H1 (cell line): ENCODE results near the gene CRY1.

ENCODE experiments used
- BCL11A ChIP-seq, 2 experiments: IDR thresholded peaks; one replicate each; pipeline ENCODE4 v1.6.1; 2011; ENCODE audit warnings: low read depth in 2 of 2, low read length in 2 of 2, mild to moderate bottlenecking in 2 of 2
- CHD2 ChIP-seq: IDR thresholded peaks from 2 replicates; pipeline ENCODE4 v1.6.1; 2012; ENCODE audit warnings: low read length, improper control_type of control experiment
- CTCF ChIP-seq, 3 experiments: IDR thresholded peaks; 1 replicate in 2 of 3; 2 replicates in 1 of 3; pipeline versions ENCODE4 v1.5.1 to v1.6.1; 2011; ENCODE audit warnings: low read length in 3 of 3, mild to moderate bottlenecking in 3 of 3, inconsistent platforms in 2 of 3, low read depth in 1 of 3, moderate library complexity in 1 of 3; ENCODE audit not compliant: insufficient read depth in 1 of 3; ENCODE audit errors: control extremely low read depth in 1 of 3
- EP300 ChIP-seq, 2 experiments: IDR thresholded peaks; 1 replicate in 1 of 2; 2 replicates in 1 of 2; pipeline ENCODE4 v1.6.1; 2011 to 2012; ENCODE audit warnings: low read depth in 2 of 2, low read length in 2 of 2, mild to moderate bottlenecking in 2 of 2, borderline replicate concordance in 1 of 2, inconsistent platforms in 1 of 2, moderate library complexity in 1 of 2
- KDM5A ChIP-seq: fragments of 200-600 bp; IDR thresholded peaks from 2 replicates; pipeline ENCODE4 v1.7.1; 2012; ENCODE audit warnings: mild to moderate bottlenecking, low read length, inconsistent platforms, mixed read lengths
- MAX ChIP-seq: IDR thresholded peaks from 2 replicates; pipeline ENCODE4 v1.6.1; 2012; ENCODE audit warnings: inconsistent platforms
- POLR2A ChIP-seq, 2 experiments: IDR thresholded peaks; 1 replicate in 1 of 2; 2 replicates in 1 of 2; pipeline ENCODE4 v1.6.1; 2011; ENCODE audit warnings: low read depth in 2 of 2, low read length in 2 of 2, mild to moderate bottlenecking in 2 of 2; ENCODE audit errors: control extremely low read depth in 1 of 2
- POLR2AphosphoS5 ChIP-seq: IDR thresholded peaks from 2 replicates; pipeline ENCODE4 v1.6.1; 2011; ENCODE audit warnings: low read depth, low read length
- TAF1 ChIP-seq: IDR thresholded peaks from 2 replicates; pipeline ENCODE4 v1.6.1; 2011; ENCODE audit warnings: mild to moderate bottlenecking, low read depth, low read length

GRCh38 chr12:107035733-107036132 is 57.6 kb downstream of the CRY1 start:
- no peak for TF ChIP-seq CTCF (IDR thresholded peaks at IDR 0.05; ENCODE audit: control extremely low read depth in 1 of 3, insufficient read depth in 1 of 3, low read depth in 1 of 3, low read length in 3 of 3)
- TF ChIP-seq MAX, result no peak
- no peak for TF ChIP-seq TAF1
- TF ChIP-seq KDM5A, result no peak
- TF ChIP-seq POLR2A (IDR thresholded peaks at IDR 0.05; ENCODE audit: control extremely low read depth in 1 of 2, low read depth in 2 of 2, low read length in 2 of 2), result no peak
- no peak for TF ChIP-seq POLR2AphosphoS5
- no peak for TF ChIP-seq CHD2
- TF ChIP-seq EP300 (IDR thresholded peaks at IDR 0.05; ENCODE audit: borderline replicate concordance in 1 of 2, low read depth in 2 of 2, low read length in 2 of 2), result no peak
- TF ChIP-seq BCL11A (IDR thresholded peaks at IDR 0.05; ENCODE audit: low read depth in 2 of 2, low read length in 2 of 2), result no peak
